HL-60/S4 (cell line): ENCODE results near the gene OSTM1.

Experiments
- in situ Hi-C: fragments of 300-500 bp; cut with MboI; formaldehyde crosslinking; loops from 2 replicates; pipeline ENCODE4 v1.14.3; 2022; ENCODE audit warnings: low sequenced_read_pairs

Gene OSTM1, protein sequence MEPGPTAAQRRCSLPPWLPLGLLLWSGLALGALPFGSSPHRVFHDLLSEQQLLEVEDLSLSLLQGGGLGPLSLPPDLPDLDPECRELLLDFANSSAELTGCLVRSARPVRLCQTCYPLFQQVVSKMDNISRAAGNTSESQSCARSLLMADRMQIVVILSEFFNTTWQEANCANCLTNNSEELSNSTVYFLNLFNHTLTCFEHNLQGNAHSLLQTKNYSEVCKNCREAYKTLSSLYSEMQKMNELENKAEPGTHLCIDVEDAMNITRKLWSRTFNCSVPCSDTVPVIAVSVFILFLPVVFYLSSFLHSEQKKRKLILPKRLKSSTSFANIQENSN

GRCh38 chr6:108074359-108075144 is at the start of gene OSTM1:
TSS of gene OSTM1 (minus strand) at chr6:108074741. CDS start at chr6:108074651, 90 bp downstream.
- in situ Hi-C loops: no loop called here

DNA sequence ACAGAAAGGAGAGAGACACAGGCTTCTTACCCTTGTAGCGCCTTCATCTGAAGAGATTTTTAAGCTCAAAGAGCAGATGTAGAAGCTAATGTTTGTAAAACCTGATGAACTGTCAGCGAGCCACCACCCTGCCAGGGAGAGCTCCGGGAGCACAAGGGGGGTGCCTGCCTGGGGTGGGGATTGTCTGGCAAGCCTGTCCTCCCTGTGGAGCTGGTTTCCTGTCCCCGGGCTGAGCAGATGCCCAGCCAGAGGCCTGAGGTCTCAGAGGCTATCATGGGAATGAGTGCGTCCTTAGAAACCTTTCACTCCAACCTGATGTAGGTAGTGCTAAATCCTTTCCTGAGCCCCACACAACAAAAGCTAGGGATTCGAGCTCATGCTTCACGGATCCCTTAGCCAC is 49.4 kb upstream of the OSTM1 start:
- in situ Hi-C loops: loop anchor here (25.0 kb wide), 1 partner anchor 963 kb away; the partner anchor contains the start of genes CEP57L1 and SESN1

DNA sequence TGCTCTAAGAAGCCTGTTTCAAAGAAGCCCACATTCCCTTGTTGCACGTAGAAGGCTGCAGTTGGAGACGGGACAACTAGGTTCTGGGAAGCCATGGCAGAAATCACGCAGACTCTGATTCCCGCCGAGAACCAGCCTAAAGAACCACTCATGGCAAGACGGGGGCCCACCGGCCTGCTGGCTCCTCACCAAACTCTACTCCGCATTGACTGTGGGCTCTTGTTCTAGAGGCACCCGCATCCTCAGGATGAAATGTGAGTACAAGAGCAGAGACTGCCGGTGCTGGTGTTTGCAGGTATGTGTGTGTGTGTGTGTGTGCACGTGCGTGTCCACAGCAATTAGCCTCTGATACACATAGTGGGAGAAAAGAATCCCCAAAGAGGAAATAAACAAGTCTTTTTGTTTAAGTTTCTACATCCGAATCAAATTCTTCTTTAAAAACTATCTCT is 49.0 kb upstream of the OSTM1 start:
- in situ Hi-C loops: loop anchor here (25.0 kb wide), 1 partner anchor 964 kb away; the partner anchor contains the start of genes CEP57L1 and SESN1

- in situ Hi-C loops: loop anchor here (25.0 kb wide), 1 partner anchor 966 kb away; the partner anchor contains the start of genes CEP57L1 and SESN1
These were observed 47.1 kb upstream of the OSTM1 start for GRCh38 chr6:108121612-108122011.

DNA sequence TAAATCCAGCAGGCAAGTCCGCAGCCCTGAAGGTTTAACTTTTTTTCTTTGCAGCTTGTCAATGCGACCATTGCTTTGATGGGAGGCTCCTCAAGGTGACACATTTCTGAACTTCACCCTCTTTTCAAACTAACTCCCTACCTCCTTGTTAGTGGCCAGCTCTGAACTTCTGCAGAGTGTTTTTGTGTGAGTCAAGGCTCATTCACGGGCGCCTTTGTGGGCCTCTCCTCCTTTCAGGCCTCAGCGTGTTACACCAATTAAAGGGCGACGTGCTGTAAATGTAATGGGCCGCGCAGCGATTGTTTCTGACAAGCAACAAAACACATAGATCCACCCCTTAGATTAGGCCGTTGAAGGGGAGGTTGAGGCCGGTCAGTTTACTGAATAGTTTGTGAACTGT is 45.8 kb upstream of the OSTM1 start:
- in situ Hi-C loops: loop anchor here (25.0 kb wide), 1 partner anchor 967 kb away; the partner anchor contains the start of genes CEP57L1 and SESN1

GRCh38 chr6:108119769-108120141 is 45.2 kb upstream of the OSTM1 start:
- in situ Hi-C loops: loop anchor here (10.0 to 25.0 kb wide), 3 partner anchors 375 to 968 kb away; partner anchors contain the start of genes CEP57L1 and SESN1

- in situ Hi-C loops: loop anchor here (10.0 to 25.0 kb wide), 3 partner anchors 376 to 968 kb away; partner anchors contain the start of genes CEP57L1 and SESN1
These were observed 44.5 kb upstream of the OSTM1 start for GRCh38 chr6:108118810-108119768.

- in situ Hi-C loops: loop anchor here (10.0 to 25.0 kb wide), 3 partner anchors 376 to 969 kb away; partner anchors contain the start of genes CEP57L1 and SESN1
These were observed 43.8 kb upstream of the OSTM1 start for GRCh38 chr6:108118359-108118724.

GRCh38 chr6:108117427-108118358 is 43.2 kb upstream of the OSTM1 start:
- in situ Hi-C loops: loop anchor here (10.0 to 25.0 kb wide), 3 partner anchors 377 to 970 kb away; partner anchors contain the start of genes CEP57L1 and SESN1

DNA sequence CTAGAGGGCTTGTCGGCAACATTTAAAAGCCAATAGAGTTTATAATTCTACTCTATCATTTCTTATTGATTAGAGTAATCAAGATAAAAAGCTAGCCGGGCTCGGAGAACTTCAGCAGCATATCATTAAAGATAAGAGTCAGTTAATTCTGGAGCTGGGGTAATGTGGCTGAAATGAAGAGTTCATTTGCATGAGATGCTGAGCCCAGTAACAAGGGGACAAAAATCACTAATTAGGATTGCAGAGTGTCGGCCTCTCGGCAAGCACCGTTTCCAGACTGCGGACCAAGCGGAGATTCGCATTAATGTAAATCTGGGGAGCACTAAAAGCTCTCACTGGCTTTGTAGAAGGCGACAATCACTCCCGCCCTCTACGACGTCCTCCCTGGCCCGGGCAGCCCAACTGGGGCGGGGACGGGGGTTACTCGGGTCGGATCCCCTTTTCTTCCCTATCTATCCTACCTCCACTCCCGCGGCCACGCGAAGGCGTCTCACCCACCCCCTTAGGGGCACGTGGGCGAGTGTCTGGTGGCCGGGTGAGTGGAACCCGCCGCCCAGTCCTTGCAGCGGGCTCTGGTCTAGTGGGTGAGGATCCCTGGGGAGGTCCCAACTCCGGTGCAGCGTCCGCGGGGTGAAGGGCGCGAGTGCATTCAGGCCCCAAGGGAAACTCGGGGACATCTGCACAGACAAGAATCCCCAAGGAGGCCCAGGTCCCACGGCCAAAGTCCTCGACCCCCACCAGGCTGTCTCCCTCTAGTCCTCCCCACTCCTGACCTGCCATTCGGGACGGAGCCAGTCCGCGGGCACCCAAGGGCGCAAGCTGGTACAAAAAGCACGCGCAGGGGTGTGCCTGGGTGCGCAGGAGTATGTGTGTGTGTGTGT is 42.2 kb upstream of the OSTM1 start:
- in situ Hi-C loops: loop anchor here (10.0 to 25.0 kb wide), 3 partner anchors 378 to 971 kb away; partner anchors contain the start of genes CEP57L1 and SESN1

DNA sequence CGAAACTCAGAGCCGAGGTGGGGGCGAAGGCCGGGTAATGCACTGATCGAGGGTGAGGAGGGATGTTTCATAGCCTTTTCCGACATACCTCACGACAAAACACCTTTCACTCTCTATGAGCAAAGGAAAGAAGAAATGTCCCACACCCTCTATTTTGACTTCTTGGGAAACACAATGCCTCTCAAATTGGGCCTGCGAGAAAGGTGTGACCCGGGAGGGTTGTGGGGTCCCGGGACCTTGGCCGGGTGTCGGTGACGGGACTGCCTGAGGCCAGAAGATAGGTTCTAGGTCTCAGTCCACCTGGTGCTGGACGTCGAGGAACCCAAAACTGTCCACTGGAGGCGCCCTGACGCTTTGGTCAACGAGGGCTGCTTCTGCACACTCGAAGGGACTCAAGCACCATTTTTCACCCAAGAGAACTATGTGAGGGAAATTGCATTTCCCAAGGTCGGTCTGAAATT is 41.1 kb upstream of the OSTM1 start:
- in situ Hi-C loops: loop anchor here (10.0 to 25.0 kb wide), 3 partner anchors 379 to 972 kb away; partner anchors contain the start of genes CEP57L1 and SESN1

GRCh38 chr6:108114841-108115597 is 40.5 kb upstream of the OSTM1 start:
- in situ Hi-C loops: loop anchor here (10.0 to 25.0 kb wide), 3 partner anchors 380 to 972 kb away; partner anchors contain the start of genes CEP57L1 and SESN1

DNA sequence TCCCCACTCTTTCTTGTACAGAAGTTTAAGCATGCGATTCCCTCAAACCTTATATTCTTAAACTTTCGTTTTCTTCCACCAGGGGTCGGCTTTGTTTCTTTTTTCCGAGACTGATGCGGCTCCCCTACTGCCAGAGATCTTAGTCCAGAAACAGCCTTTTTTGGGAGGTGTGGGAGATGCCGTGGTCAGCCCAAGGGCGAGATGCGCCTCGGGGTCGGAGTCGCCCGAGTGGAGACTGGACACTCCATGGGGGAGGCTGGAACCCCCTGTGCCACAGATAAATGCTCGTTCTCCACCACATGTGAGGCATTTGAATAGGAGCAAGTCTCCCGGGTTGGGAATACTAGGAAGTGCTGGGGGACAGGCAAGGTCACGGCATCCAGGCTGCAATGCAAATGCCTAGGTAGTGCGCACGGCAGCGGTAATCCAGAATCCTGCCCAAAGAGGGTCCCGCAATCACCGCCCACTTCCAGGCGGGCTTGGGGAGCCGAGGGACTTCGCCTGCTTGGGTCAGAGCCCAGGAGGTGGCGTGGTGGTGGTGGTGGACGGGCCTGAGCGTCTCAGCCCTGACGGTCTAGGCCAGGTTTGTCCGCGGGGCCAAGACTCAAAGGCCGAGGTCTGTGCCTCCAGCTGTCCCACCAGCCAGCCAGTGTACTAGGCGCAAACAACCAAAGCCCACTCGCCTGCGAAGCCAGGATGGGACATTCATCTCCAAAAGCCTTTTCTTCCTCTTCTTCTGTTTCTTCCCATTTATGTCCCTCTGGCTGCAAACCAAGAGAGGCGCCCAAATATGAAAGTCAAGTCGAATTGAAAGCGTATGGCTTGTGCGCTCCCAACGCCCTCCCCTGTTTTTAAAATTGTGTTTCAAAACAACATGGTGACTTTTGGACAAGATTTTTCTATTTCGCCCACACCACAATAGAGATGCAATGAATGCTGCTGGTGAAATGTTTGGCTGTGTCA is 39.3 kb upstream of the OSTM1 start:
- in situ Hi-C loops: loop anchor here (10.0 to 25.0 kb wide), 3 partner anchors 381 to 973 kb away; partner anchors contain the start of genes CEP57L1 and SESN1

DNA sequence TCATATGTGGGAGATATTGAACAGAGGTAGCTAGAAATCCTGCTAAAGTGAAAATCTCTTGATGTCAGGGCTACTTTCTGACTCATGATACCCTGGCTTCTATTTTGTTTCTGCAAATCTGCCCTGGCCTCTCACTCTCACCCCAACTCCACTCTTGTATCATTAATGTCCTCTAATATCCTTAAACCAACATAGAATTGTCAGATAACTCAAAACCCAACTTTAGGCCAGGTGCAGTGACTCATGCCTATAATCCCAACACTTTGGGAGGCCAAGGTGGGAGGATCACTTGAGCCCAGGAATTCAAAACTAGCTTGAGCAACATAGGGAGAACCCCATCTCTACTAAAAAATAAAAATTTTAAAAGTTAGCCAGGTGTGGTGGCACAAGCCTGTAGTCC is 33.8 kb upstream of the OSTM1 start:
- in situ Hi-C loops: loop anchor here (25.0 kb wide), 1 partner anchor 979 kb away; the partner anchor contains the start of genes CEP57L1 and SESN1

- in situ Hi-C loops: loop anchor here (25.0 kb wide), 1 partner anchor 980 kb away; the partner anchor contains the start of genes CEP57L1 and SESN1
These were observed 32.6 kb upstream of the OSTM1 start for GRCh38 chr6:108107102-108107501.
